GM19238 (cell line): ENCODE data around the gene LYG1.
"Not testable (repeated sequence)": the region's sequence is repeated elsewhere in the genome, so short reads cannot be mapped to it uniquely, and the experiment has no call there.

ENCODE experiments used
- DNase-seq: peaks from one replicate; pipeline ENCODE4 v3.0.0; 2011; ENCODE audit warnings: low spot score; ENCODE audit not compliant: insufficient read length

LYG1 gene

DNA sequence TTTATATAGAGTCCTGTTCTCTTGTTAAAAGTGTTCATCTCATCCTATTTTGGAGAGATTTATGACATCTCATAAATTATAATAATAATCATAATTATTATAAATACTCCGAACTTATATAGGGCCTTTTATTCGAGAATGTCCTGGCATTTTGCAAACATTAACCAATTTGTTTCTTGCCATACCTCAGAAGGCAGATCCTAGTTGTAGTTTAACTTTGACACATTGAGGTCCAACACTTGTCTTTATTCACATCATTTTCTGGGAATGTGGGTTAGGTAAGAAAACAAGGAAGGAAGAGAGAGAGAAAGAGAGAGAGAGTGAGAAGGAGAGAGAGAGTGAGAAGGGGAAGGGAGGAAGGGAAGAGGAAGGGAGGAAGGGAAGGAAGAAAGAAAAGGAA is at the start of gene LYG1:
TSS of gene LYG1 (minus strand) at position 101 of the 400 bp plus-strand sequence. CDS start 5,527 bp downstream, outside the sequence.
- not testable (repeated sequence) for DNase-seq

- DNase-seq = no peak
These were observed 49.2 kb upstream of the LYG1 start for GRCh38 chr2:99350194-99350593.

- DNase-seq = no peak
These were observed 47.2 kb upstream of the LYG1 start for GRCh38 chr2:99348173-99348572.

GRCh38 chr2:99346218-99346617 is 45.2 kb upstream of the LYG1 start:
- DNase-seq = no peak

DNA sequence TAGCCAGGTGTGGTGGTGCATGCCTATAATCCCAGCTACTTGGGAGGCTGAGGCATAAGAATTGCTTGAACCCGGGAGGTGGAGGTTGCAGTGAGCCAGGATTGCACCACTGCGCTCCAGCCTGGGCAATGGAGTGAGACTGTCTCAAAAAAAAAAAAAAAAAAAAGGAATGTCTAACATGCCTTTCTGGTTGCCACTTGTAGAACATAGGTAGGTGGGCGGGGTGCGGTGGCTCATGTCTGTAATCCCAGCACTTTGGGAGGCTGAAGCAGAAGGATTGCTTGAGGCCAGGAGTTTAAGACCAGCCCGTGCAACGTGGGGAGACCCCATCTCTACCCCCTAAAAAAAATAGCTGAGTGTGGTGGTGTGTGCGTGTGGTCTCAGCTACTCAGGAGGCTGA is 44.4 kb upstream of the LYG1 start:
- DNase-seq = not testable (repeated sequence)

- no peak for DNase-seq
These were observed 41.5 kb upstream of the LYG1 start for GRCh38 chr2:99342536-99342935.

GRCh38 chr2:99340669-99341236 is 39.8 kb upstream of the LYG1 start:
- DNase-seq = no peak

DNA sequence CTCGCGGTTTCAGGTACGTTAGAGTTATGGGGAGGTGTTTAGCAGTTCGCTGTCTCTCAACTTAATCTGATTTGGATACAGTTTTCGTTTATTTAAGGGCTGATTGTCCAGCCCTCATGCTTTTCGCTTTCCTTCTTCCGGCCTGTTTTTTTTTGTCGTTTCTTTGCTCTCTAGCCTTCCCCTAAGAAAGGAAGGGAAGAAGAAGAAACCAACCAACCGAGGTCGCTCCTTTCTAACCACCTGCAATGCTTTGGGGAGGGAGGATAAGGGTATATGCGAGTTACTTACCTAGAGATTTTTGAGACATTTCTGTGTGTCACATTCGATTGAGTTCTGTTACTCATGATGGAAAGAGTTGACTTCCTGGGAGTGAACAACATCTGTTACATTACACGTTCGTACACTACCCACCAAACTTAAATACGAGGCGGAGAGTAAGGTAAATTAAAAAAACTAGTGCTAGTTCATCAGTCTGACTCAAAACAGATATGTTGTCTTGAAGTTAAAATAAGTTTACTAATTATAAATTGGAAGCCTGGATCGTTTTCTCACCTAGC is 37.1 kb upstream of the LYG1 start:
- no peak for DNase-seq

- peak; percentile 81 for DNase-seq
These were observed 36.4 kb upstream of the LYG1 start, which contains the start of gene EIF5B for GRCh38 chr2:99337113-99338028. Gene EIF5B, plus strand, starts transcription at chr2:99337389. Its CDS starts 166 bp downstream, at chr2:99337555.

DNA sequence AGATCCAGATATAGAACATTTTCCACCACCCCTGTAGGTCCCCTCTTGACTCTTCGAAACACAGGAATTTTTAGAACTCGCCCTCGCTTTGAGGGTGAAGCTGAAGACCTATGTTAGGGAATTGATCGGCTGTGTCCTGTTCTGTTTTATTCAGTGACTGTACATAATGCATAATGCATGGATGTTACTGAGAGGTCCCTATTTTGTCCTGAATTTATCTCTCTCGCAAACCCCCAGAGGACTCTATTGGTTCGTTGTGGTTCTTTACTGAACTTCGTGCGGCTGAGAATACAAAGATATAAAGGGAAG is 35.8 kb upstream of the LYG1 start:
- no peak for DNase-seq

DNA sequence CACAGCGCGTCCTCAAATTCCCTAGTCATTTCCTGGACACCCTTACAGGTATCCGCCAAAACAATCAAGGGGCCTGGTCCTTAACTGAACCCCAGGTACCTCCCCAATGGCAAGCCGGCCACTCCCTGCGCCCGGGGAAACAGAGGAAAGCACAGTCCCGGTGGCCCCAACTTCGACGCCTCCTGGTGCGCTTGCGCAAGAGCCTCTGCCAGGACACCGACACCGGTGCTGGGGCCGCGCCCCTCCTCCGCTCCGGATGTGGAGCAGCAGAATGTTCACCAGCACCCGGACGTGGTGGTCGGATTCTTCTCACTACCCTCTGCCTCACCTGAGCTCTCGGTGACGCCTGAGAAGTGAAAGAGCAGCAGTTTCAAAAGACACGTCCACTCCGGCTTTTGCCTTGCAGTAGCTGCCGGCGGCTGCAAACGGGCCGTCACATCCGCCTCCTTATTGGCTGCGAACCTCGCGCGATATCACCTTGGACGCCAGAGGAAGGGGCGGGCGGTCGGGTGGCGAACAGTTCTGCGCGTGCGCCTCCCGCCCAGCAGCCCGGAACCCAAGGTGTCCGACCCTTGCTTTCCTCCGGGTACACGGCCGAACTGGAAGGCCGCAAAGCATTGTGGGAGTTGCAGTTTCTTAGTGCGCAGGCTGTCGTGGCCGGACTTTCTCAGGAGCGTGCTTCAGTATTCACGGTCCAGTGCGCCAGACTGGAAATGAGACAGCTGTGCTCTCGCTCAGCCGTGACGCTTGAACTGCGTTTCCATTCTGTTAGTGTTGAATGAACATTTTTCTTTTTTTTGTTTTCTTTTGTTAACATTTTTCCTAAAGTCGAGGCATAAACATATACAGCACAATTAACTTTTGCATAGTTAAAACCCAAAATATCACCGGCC is 35.2 kb upstream of the LYG1 start, which contains the start of gene TXNDC9:
TSS of gene TXNDC9 (minus strand) at position 423 of the 893 bp plus-strand sequence. CDS start 3,123 bp downstream, outside the sequence.
- DNase-seq = peak; percentile 85

DNA sequence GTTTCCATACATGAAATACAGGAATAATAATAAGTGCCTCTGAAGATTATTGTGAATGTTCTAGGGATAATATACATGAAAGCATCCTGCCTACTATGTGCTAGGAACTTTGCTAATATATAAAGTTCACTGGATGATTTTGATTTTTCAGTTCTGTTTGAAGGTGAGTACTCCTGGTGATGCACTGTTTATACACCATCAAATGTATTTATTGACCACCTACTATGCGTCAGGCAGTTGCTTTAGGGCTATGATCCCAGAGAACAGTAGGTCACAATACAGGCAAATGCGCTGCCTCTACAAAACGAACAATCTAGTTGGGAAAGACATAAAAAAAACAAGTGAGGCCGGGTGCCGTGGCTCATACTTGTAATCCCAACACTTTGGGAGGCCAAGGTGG is 24.4 kb upstream of the LYG1 start:
- DNase-seq = no peak

DNA sequence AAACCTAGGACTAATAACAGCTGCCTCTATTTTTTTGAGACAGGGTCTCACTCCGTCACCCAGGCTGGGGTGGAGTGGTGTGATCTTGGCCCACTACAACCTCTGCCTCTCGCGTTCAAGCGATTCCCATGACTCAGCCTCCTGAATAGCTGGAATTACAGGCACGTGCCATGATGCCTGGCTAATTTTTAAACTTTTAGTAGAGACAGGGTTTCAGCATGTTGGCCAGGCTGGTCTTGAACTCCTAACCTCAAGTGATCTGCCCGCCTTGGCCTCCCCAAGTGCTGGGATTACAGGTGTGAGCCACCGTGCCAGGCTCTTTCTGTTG is 16.8 kb upstream of the LYG1 start:
- DNase-seq = not testable (repeated sequence)

GRCh38 chr2:99317161-99317872 is 16.3 kb upstream of the LYG1 start:
- no peak for DNase-seq

DNA sequence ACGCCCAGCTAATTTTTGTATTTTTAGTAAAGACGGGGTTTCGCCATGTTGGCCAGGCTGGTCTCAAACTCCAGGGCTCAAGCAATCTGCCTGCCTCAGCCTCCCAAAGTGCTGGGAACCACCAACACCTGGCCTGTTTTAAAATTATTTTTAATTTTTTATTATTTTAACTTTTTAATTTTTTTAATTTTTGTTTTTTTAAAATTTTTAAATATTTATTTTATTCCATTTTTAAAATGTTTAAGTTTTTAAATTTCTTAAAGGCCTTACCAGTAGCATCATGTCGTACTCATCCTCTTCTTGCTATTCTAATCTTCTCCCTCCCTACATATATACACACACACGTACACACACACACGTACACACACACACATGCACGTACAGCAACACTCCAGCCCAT is 1.4 kb downstream of the LYG1 start:
- no peak for DNase-seq

GRCh38 chr2:99297994-99298393 is 3.0 kb downstream of the LYG1 start:
- no peak for DNase-seq

GRCh38 chr2:99285526-99285925 is 15.5 kb downstream of the LYG1 start:
- no peak for DNase-seq

DNA sequence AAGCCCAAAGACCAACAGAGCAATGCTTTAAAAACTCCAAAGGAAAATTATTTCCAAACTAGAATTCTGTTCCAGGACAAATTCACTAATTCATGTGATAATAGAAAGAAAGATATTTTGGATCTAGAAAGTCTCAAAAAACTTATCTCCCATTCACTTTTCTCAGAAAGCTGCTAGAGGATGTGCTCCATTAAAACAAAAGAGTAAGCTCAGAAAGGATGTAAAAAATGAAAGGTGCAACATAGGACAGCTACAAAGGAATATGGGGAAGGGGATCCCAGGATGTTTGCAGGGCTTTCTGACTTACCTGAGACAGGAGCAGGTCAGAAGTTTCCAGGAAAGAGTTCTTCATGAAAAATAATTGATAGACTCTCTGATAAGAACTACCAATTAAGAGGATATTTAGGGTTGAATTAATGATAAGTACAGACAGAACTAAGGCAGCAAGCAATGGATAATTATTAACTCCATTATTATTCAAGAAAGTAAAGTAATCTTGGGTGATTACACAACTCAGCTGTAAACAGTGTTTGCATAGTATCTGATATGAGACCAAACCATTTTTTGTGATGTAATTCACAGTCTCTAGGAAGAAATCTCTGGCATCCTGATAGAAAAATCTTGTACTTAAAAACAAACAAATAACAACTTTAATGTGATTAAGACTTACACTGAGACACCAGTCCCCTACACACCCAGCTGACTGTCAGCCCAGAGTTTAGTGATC is 20.9 kb downstream of the LYG1 start:
- no peak for DNase-seq

DNA sequence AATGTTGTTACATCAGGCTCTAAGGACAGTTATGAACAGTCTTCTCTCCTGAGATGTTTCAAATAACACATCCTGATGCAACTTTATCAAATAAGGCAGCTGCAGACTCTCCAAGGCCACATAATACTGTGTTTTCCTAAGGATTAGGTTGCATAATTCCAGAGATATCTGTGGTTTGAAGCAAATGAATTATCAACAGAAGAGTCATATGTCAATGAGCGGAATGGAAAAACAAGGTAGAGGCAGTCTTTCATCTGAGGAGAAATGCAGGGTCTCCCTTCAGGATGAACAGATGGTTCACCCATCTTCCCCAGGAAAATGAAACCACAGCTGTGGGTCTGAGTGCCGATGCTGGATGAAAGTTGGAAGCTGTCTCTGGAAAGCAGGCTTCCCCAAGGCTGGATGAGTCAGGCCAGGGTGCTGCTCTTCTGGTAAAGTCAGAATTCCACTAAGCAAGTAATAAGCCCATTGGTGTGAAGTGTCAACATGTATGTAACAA is 22.2 kb downstream of the LYG1 start:
- no peak for DNase-seq

DNA sequence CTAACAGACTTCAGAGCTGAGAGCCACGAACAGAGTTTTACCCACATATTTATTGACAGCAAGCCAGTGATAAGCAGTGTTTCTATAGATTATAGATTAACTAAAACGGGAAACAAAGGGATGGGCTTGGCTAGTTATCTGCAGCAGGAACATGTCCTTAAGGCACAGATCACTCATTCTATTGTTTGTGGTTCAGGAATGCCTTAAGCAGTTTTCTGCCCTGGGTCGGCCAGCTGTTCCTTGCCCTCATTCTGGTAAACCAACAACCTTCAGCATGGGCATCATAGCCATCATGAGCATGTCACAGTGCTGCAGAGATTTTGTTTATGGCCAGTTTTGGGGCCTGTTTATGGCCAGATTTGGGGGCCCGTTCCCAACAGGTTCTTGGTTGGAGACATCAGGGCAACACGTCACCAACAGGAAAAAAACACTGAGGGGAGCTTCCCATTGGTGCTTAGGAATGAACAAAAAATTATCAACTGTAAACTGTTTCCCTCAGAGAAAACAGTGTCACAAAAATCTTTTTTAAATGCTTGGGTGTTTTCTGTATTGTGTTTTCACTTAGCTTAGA is 22.7 kb downstream of the LYG1 start:
- not testable (repeated sequence) for DNase-seq
